ENCODE measurements around the gene PCDH9. TPM values are rescaled to one million over a fixed set of nuclear protein-coding genes. Genes with fewer than 3 reads are reported as not detected.
"Not testable (repeated sequence)": the region's sequence is repeated elsewhere in the genome, so short reads cannot be mapped to it uniquely, and the experiment has no call there.

The PCDH9 gene
- total RNA-seq, 4 donors from 2014 or later, result 5.7 to 12.9 (median 6.8) TPM

DNA sequence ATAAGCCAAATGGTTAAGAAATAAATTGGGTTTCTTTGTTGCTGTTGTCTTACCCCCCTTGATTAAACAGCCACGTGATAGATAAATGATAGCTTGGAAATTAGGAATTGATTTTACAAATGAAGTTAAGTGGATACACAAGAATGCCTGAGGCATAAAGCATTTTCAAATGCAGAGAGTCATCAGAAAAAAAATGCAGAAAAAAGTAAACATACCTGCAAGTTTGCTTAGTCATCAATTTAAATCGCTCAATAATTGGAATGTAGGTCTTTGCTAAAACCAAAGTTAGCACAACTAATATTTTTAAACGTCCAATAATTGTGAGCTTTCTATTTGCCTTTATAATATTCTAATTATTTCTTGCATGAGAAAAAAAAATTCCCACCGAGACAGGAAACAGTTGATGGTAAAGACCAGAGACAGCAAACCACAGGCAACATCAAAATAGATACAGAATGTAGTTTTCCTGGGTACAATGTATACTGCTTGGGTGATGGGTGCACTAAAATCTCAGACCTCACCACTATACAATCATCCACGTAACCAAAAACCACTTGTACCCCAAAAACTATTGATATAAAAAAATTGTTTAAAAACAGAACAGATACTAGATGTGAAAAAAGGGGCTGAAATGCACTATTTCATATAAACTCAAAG is 924.0 kb downstream of the PCDH9 start:
- TF ChIP-seq, protein P1, sequence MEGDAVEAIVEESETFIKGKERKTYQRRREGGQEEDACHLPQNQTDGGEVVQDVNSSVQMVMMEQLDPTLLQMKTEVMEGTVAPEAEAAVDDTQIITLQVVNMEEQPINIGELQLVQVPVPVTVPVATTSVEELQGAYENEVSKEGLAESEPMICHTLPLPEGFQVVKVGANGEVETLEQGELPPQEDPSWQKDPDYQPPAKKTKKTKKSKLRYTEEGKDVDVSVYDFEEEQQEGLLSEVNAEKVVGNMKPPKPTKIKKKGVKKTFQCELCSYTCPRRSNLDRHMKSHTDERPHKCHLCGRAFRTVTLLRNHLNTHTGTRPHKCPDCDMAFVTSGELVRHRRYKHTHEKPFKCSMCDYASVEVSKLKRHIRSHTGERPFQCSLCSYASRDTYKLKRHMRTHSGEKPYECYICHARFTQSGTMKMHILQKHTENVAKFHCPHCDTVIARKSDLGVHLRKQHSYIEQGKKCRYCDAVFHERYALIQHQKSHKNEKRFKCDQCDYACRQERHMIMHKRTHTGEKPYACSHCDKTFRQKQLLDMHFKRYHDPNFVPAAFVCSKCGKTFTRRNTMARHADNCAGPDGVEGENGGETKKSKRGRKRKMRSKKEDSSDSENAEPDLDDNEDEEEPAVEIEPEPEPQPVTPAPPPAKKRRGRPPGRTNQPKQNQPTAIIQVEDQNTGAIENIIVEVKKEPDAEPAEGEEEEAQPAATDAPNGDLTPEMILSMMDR (IDR thresholded peaks at IDR 0.05), result no peak
- ATAC-seq (ENCODE audit: low FRiP score) (no peak), DNase-seq (ENCODE audit: low spot score) (no peak)

DNA sequence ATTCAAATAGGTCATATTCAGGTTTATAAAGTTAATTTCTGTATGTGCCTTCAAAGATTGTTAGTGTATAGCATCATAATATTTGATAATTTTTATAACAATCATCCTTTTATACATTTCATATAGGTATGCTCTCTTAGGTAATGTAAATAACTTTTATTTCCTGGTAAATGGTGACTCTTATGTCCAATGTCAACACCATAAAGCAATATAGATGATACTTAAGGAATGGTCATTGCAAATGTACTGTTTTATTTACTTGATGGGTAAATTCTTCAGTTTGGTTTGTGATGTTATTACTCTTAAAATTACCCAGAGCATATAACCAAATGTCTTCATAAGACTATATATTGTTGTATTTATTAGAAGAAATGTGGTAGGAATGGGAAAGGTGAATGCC is 928.7 kb downstream of the PCDH9 start:
- ATAC-seq (ENCODE audit: low FRiP score), result no peak
- TF ChIP-seq, protein P1 (IDR thresholded peaks at IDR 0.05), result no peak
- no peak for DNase-seq (ENCODE audit: low spot score)

DNA sequence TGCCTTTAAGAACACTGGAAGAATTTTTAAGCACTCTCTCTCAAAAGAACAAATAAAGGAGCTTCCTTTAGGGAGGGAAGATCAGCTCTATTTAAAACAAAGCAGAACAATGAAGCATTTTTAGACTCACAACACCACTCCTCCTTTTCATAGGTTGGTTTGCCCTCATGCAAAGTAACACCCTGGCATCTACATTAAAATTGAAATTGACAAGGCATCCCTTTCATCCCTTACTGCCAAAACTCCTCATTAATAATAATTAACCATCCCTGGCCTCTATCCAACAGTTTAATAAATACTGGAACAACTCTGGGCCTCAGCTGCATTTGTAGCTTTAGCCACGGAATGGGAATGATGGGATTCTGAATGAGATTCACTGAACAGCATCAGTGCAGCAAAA is 929.1 kb downstream of the PCDH9 start:
- TF ChIP-seq, protein P1 (IDR thresholded peaks at IDR 0.05), result no peak
- ATAC-seq (ENCODE audit: low FRiP score) (no peak), DNase-seq (ENCODE audit: low spot score) (no peak)

DNA sequence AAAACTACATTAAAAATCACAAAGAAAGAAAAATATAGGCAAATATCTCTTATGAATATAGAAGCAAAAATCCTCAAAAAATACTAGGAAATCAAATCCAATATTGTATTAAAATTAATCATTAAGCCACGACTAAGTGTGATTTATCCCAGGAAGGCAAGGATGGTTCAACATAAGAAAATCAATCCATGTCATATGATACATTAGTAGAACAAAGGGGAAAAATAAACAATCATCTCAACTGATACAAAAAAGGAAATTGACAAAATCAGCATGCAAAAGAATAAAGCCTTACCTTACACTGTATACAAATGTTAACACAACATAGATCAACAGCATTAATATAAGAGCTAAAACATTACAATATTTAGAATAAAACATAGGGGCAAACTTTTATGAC is 933.3 kb downstream of the PCDH9 start:
- DNase-seq (ENCODE audit: low spot score) (no peak), ATAC-seq (ENCODE audit: low FRiP score) (no peak)
- TF ChIP-seq, protein P1 (IDR thresholded peaks at IDR 0.05), result no peak

DNA sequence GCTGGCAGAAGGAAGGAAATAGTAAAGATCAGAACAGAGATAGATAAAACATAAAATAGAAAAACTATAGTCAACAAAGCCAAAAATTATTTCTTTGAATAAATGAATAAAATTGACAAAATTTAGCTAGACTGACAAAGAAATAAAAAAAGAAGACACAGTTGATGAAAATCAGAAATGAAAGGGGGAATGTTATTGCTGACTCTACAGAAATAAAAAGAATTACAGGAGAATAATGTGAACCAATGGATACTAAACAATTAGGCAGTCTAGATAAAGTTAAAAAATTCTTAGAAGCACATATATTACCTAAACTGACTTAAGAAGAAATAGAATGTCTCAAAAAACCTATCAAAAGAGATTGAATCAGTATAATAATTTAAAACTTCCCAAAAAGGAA is 933.8 kb downstream of the PCDH9 start:
- ATAC-seq (ENCODE audit: low FRiP score), result no peak
- TF ChIP-seq, protein P1 (IDR thresholded peaks at IDR 0.05), result no peak
- no peak for DNase-seq (ENCODE audit: low spot score)

DNA sequence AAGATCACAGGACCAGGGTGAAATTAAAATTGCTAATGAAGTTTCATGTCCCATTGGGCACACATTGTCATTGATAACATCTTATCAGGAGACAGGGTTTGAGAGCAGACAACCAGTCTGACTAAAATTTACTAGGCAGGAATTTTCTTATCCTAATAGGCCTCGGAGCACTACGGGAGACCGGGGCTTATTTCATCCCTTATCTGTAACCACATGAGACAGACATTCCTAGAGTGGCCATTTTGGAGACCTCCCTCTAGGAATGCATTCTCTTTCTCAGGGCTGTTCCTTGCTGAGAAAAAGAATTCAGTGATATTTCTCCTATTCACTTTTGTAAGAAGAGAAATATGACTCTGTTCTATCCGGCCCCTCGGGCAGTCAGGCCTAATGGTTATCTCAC is 943.3 kb downstream of the PCDH9 start:
- not testable (repeated sequence) for DNase-seq (ENCODE audit: low spot score); ATAC-seq (ENCODE audit: low FRiP score)

DNA sequence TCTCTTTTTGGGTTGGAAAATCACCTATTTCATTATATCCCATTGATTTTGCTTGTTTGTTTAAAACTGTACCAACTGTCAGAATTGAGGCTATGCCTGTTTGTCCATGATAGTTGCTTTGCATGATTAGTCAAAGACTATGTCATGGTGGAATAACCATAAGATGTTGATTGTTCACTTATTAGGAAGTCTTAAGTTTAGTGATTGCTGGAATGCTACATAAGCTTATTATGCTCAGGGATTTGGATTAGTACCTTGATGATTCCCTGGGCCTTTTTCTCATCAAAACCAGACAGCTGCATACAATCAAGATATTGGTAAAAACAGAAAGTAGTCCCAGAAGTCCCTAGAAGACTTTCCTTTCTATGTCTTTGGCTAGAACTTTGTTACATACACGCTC is 954.7 kb downstream of the PCDH9 start:
- DNase-seq (ENCODE audit: low spot score), result no peak
- no peak for ATAC-seq (ENCODE audit: low FRiP score)
- TF ChIP-seq, protein P1 (IDR thresholded peaks at IDR 0.05), result no peak

Measured in omental fat pad (tissue), 4 donors.